WERI-Rb-1 (cell line): Measurements from ENCODE around the gene ERN1.

ENCODE experiments used
- DNase-seq: peaks from one replicate; pipeline ENCODE4 v3.0.0-alpha.2; 2020
- H3K27ac ChIP-seq: fragments of 250-450 bp; sonication (Bioruptor Pico); 2 replicates; pipeline ENCODE4 v1.5.1; 2020; ENCODE audit warnings: mild to moderate bottlenecking, moderate library complexity
- H3K27me3 ChIP-seq: fragments of 250-450 bp; sonication (Bioruptor Pico); 2 replicates; pipeline ENCODE4 v1.5.1; 2021; ENCODE audit warnings: mild to moderate bottlenecking, low read depth, moderate library complexity; ENCODE audit not compliant: insufficient read depth, severe bottlenecking
- H3K36me3 ChIP-seq: fragments of 250-450 bp; sonication (Bioruptor Pico); 2 replicates; pipeline ENCODE4 v1.5.1; 2020; ENCODE audit warnings: mild to moderate bottlenecking, moderate library complexity
- H3K4me3 ChIP-seq: 2 replicates; pipeline ENCODE4 v1.5.1; 2011; ENCODE audit warnings: low read depth, mild to moderate bottlenecking, control low read depth, low read length
- H3K9me3 ChIP-seq: fragments of 250-450 bp; sonication (Bioruptor Pico); 2 replicates; pipeline ENCODE4 v1.5.1; 2021; ENCODE audit warnings: mild to moderate bottlenecking, moderate library complexity; ENCODE audit not compliant: severe bottlenecking
- CTCF ChIP-seq: IDR thresholded peaks from 2 replicates; pipeline ENCODE4 v1.5.1; 2011; ENCODE audit warnings: low read depth, mild to moderate bottlenecking, control low read depth, inconsistent platforms, low read length

Gene ERN1

GRCh38 chr17:64087252-64088005 lies 42.5 kb downstream of the ERN1 start:
- H3K4me3 ChIP-seq = no peak overlapping the region
- no peak for TF ChIP-seq CTCF
- no peak overlapping the region for H3K27ac ChIP-seq
- no peak for DNase-seq
- no peaks in the 10 kb centered on the region; the same call in 1 of the 2 replicates for H3K36me3 ChIP-seq
- no peaks in the 10 kb centered on the region for H3K27me3 ChIP-seq
- no peaks in the 10 kb centered on the region for H3K9me3 ChIP-seq

- H3K4me3 ChIP-seq = no peak overlapping the region
- H3K9me3 ChIP-seq = no peaks in the 10 kb centered on the region
- no peak for TF ChIP-seq CTCF
- H3K27ac ChIP-seq = no peak overlapping the region
- no peaks in the 10 kb centered on the region for H3K27me3 ChIP-seq
- no peak for DNase-seq
- no peaks in the 10 kb centered on the region for H3K36me3 ChIP-seq
Measured at GRCh38 chr17:64085650-64086005, 44.3 kb downstream of the ERN1 start.

GRCh38 chr17:64084940-64085649 lies 44.8 kb downstream of the ERN1 start:
- H3K9me3 ChIP-seq = no peaks in the 10 kb centered on the region
- no peak overlapping the region for H3K4me3 ChIP-seq
- TF ChIP-seq CTCF = no peak
- peak overlapping the region; percentile 3; the same call in 1 of the 2 replicates for H3K27ac ChIP-seq
- no peaks in the 10 kb centered on the region for H3K36me3 ChIP-seq
- no peaks in the 10 kb centered on the region for H3K27me3 ChIP-seq
- DNase-seq = no peak

- peaks cover 2% of the 10 kb centered on the region for H3K36me3 ChIP-seq
- DNase-seq = peak; percentile 88
- peak overlapping the region; percentile 92 for H3K27ac ChIP-seq
- H3K27me3 ChIP-seq = no peaks in the 10 kb centered on the region
- H3K9me3 ChIP-seq = no peaks in the 10 kb centered on the region
- TF ChIP-seq CTCF = 0 out of 2 replicates have a peak, but pooled peaks have one; percentile 11
- peak overlapping the region; percentile 15; the same call in 1 of the 2 replicates for H3K4me3 ChIP-seq
Measured at GRCh38 chr17:64084086-64084939, 45.6 kb downstream of the ERN1 start.

- peak overlapping the region; percentile 15; the same call in 1 of the 2 replicates for H3K4me3 ChIP-seq
- TF ChIP-seq CTCF = no peak
- peak overlapping the region; percentile 92 for H3K27ac ChIP-seq
Measured at GRCh38 chr17:64083563-64084085, 46.3 kb downstream of the ERN1 start.

More at GRCh38 chr17:64083563-64084085, 46.3 kb downstream of the ERN1 start:
- H3K27me3 ChIP-seq = no peaks in the 10 kb centered on the region
- no peaks in the 10 kb centered on the region for H3K9me3 ChIP-seq
- peak; percentile 77 for DNase-seq
- peaks cover 6% of the 10 kb centered on the region for H3K36me3 ChIP-seq
